Left lung (tissue), 10 donors: ENCODE measurements around the gene SMIM13. TPM values are rescaled to one million over a fixed set of nuclear protein-coding genes. Genes with fewer than 3 reads are reported as not detected.

Experiments
- ATAC-seq: fragments of 200-7000 bp; cut with Tn5 transposase; one replicate; pipeline ENCODE4 v1.9.1; 2020; ENCODE audit warnings: moderate library complexity
- DNase-seq, 4 donors: peaks; one replicate each; pipeline ENCODE4 v3.0.0-alpha.2; 2013 to 2020
- H3K27ac ChIP-seq, 2 donors: fragments of 200-600 bp; sonication (generic) in 1 of 2; one replicate each; pipeline versions ENCODE4 v1.5.0 to v1.8.0; 2020 to 2021
- H3K27me3 ChIP-seq, 2 donors: fragments of 200-600 bp; sonication (generic) in 1 of 2; one replicate each; pipeline versions ENCODE4 v1.5.0 to v1.8.0; 2020 to 2021
- H3K36me3 ChIP-seq, 2 donors: fragments of 200-600 bp; sonication (generic) in 1 of 2; one replicate each; pipeline versions ENCODE4 v1.5.0 to v1.8.0; 2020 to 2021
- H3K4me1 ChIP-seq, 2 donors: fragments of 200-600 bp; one replicate each; pipeline ENCODE4 v1.8.0; 2021
- H3K4me3 ChIP-seq, 2 donors: fragments of 200-600 bp; sonication (generic) in 1 of 2; one replicate each; pipeline versions ENCODE4 v1.5.0 to v1.8.0; 2020 to 2021; ENCODE audit warnings: mild to moderate bottlenecking in 1 of 2
- H3K9me3 ChIP-seq, 2 donors: fragments of 200-600 bp; sonication (generic) in 1 of 2; one replicate each; pipeline versions ENCODE4 v1.5.0 to v1.8.0; 2020 to 2021
- CTCF ChIP-seq, 2 donors: fragments of 200-600 bp; sonication (generic) in 1 of 2; IDR thresholded peaks; one replicate each; pipeline versions ENCODE4 v1.5.0 to v1.8.0; 2021; ENCODE audit warnings: antibody characterized with exemption in 2 of 2
- intact Hi-C, 2 donors: fragments of 100-400 bp; cut with DNase I; formaldehyde crosslinking; loops; one replicate each; pipeline versions ENCODE4 v1.11.2 to v1.14.2; 2022
- polyA plus RNA-seq, 6 donors: library from polyadenylated mRNA; unstranded; fragments of 120-200 nt; gene quantifications; one replicate each; pipeline ENCODE4 v1.2.1, GENCODE V29; 2013; ENCODE audit not compliant: insufficient read length in 6 of 6
- total RNA-seq, 2 donors: library from RNA; stranded (reverse); fragmentation: NEBNext Ultra II Directional; extraction: Animal tissue kit (Norgen Biotek cat#: 25700); gene quantifications; one replicate each; pipeline ENCODE4 v1.2.1, GENCODE V29; 2021
- donor health status: DM: no; HTN: yes; CAD: no.
- donor health status: DM: no; HTN: no; CAD: no.

SMIM13 gene
- total and polyA plus RNA-seq, 8 donors = 9.6 to 18.1 (median 15.8) TPM

GRCh38 chr6:11177271-11177670 is 83.6 kb downstream of the SMIM13 start:
- Histone ChIP-seq H3K27ac (no peak overlapping the region), H3K9me3 (no peaks in the 10 kb centered on the region), H3K36me3 (no peaks in the 10 kb centered on the region), H3K4me1 (peaks cover 2 to 6% of the 10 kb centered on the region in 2 donors), H3K27me3 (no peaks in the 10 kb centered on the region), H3K4me3 (no peak overlapping the region)
- ATAC-seq (no peak), DNase-seq (no peak)
- intact Hi-C loops = no loop called here
- no peak for TF ChIP-seq CTCF (IDR thresholded peaks at IDR 0.05)

GRCh38 chr6:11179088-11179418 is 85.4 kb downstream of the SMIM13 start:
- no peaks in the 10 kb centered on the region for H3K9me3 ChIP-seq
- no peaks in the 10 kb centered on the region for H3K4me1 ChIP-seq
- ATAC-seq (no peak), DNase-seq (no peak)
- H3K27me3 ChIP-seq = no peaks in the 10 kb centered on the region
- no peak overlapping the region for H3K4me3 ChIP-seq
- peaks cover 0 to 16% of the 10 kb centered on the region in 2 donors for H3K36me3 ChIP-seq
- no peak overlapping the region for H3K27ac ChIP-seq
- no peak for TF ChIP-seq CTCF (IDR thresholded peaks at IDR 0.05)
- intact Hi-C loops = no loop called here

GRCh38 chr6:11179419-11180202 is 86.0 kb downstream of the SMIM13 start:
- TF ChIP-seq CTCF (IDR thresholded peaks at IDR 0.05) = no peak
- H3K36me3 ChIP-seq = peaks cover 0 to 22% of the 10 kb centered on the region in 2 donors
- intact Hi-C loops = no loop called here
- H3K4me1 ChIP-seq = no peaks in the 10 kb centered on the region
- H3K4me3 ChIP-seq = no peak overlapping the region
- H3K27me3 ChIP-seq = no peaks in the 10 kb centered on the region
- no peak for ATAC-seq
- peak overlapping the region in 1 of 2 donors; percentile 38 for H3K27ac ChIP-seq
- DNase-seq = no peak
- no peaks in the 10 kb centered on the region for H3K9me3 ChIP-seq

- no peaks in the 10 kb centered on the region for H3K9me3 ChIP-seq
- no peak overlapping the region for H3K27ac ChIP-seq
- no peaks in the 10 kb centered on the region for H3K27me3 ChIP-seq
- H3K36me3 ChIP-seq = peaks cover 0 to 42% of the 10 kb centered on the region in 2 donors
- H3K4me3 ChIP-seq = no peak overlapping the region
- TF ChIP-seq CTCF (IDR thresholded peaks at IDR 0.05) = no peak
- DNase-seq = no peak
- no peak for ATAC-seq
- no peaks in the 10 kb centered on the region for H3K4me1 ChIP-seq
- intact Hi-C loops = no loop called here
These were observed 88.0 kb downstream of the SMIM13 start for GRCh38 chr6:11181478-11182136.

- Histone ChIP-seq H3K36me3 (peaks cover 0 to 65% of the 10 kb centered on the region in 2 donors), H3K27me3 (no peaks in the 10 kb centered on the region), H3K9me3 (no peaks in the 10 kb centered on the region), H3K4me1 (no peaks in the 10 kb centered on the region), H3K4me3 (no peak overlapping the region), H3K27ac (no peak overlapping the region)
- ATAC-seq (no peak), DNase-seq (no peak)
- intact Hi-C loops = no loop called here
- no peak for TF ChIP-seq CTCF (IDR thresholded peaks at IDR 0.05)
These were observed 90.2 kb downstream of the SMIM13 start for GRCh38 chr6:11183761-11184362.
